Activated T-cell treated with anti-CD3 and anti-CD28 coated beads, Interleukin-2, amount 50 U/mL, for 72 hours (primary cell): ENCODE data around the gene RSPRY1. TPM values are rescaled to one million over a fixed set of nuclear protein-coding genes. Genes with fewer than 3 reads are reported as not detected.
"Not testable (repeated sequence)": the region's sequence is repeated elsewhere in the genome, so short reads cannot be mapped to it uniquely, and the experiment has no call there.

ENCODE experiments used
- ATAC-seq, 2 donors: fragments of 150-1000 bp; cut with Tn5 transposase; replicated peaks in 1 of 2; 2 replicates each; pipeline ENCODE4 v1.10.0; 2021; ENCODE audit warnings: moderate library complexity in 2 of 2, mild to moderate bottlenecking in 1 of 2
- DNase-seq, 2 donors: peaks; one replicate each; pipeline ENCODE4 v3.0.0; 2021 to 2022; ENCODE audit warnings: mixed read lengths in 1 of 2
- H3K27ac Mint-ChIP-seq: one replicate; pipeline ENCODE4 v1.8.0; 2022; ENCODE audit warnings: mild to moderate bottlenecking, moderate library complexity, mixed read lengths
- H3K27me3 Mint-ChIP-seq: one replicate; pipeline ENCODE4 v1.8.0; 2022; ENCODE audit warnings: low read depth, mixed read lengths
- H3K36me3 Mint-ChIP-seq, 2 donors: one replicate each; pipeline ENCODE4 v1.8.0; 2022; ENCODE audit warnings: mixed read lengths in 2 of 2, mild to moderate bottlenecking in 1 of 2; ENCODE audit not compliant: insufficient read depth in 2 of 2
- H3K4me1 Mint-ChIP-seq: one replicate; pipeline ENCODE4 v1.8.0; 2022; ENCODE audit warnings: low read depth, mixed read lengths
- H3K4me3 Mint-ChIP-seq, 2 donors: one replicate each; pipeline ENCODE4 v1.8.0; 2022; ENCODE audit warnings: mild to moderate bottlenecking in 2 of 2, mixed read lengths in 2 of 2, moderate library complexity in 2 of 2
- H3K9me3 Mint-ChIP-seq, 2 donors: one replicate each; pipeline ENCODE4 v1.8.0; 2022; ENCODE audit warnings: mixed read lengths in 2 of 2
- total RNA-seq, 2 donors: library from RNA; stranded (reverse); gene quantifications; one replicate each; pipeline ENCODE4 v1.2.3, GENCODE V29; 2022

RSPRY1 gene
- total RNA-seq, 2 donors from 2014 or later, result 33.9 to 39.8 TPM

DNA sequence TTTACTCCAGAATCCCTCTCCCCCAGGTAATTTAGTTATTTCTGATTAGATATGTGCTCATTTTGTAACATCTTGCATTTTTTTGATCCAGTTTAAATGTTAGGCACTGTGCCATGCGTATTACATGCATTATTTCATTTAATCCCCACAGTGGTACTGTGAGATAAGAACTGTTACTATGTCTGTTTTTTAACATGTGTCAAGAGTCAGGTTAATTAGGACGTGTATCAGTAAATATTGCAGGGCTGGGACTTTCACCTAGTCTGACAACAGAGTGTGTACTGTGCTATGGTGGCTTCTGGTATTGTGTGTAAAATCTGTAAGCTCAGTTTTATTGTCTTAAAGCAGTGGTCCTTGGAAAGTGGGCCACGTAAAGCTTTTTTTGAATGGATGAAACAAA lies 10.6 kb downstream of the RSPRY1 start:
- H3K4me3 Mint-ChIP-seq, result no peak overlapping the region
- H3K27me3 Mint-ChIP-seq, result no peaks in the 10 kb centered on the region
- no peaks in the 10 kb centered on the region for H3K36me3 Mint-ChIP-seq
- H3K9me3 Mint-ChIP-seq, result no peaks in the 10 kb centered on the region
- ATAC-seq, result no peak
- DNase-seq, result no peak
- peaks cover 29% of the 10 kb centered on the region for H3K4me1 Mint-ChIP-seq
- H3K27ac Mint-ChIP-seq, result no peak overlapping the region

- ATAC-seq, H3K27ac Mint-ChIP-seq, H3K27me3 Mint-ChIP-seq, H3K4me3 Mint-ChIP-seq, DNase-seq, H3K36me3 Mint-ChIP-seq, H3K4me1 Mint-ChIP-seq, H3K9me3 Mint-ChIP-seq: not testable (repeated sequence)
Measured at GRCh38 chr16:57200321-57200720, 14.2 kb downstream of the RSPRY1 start.

DNA sequence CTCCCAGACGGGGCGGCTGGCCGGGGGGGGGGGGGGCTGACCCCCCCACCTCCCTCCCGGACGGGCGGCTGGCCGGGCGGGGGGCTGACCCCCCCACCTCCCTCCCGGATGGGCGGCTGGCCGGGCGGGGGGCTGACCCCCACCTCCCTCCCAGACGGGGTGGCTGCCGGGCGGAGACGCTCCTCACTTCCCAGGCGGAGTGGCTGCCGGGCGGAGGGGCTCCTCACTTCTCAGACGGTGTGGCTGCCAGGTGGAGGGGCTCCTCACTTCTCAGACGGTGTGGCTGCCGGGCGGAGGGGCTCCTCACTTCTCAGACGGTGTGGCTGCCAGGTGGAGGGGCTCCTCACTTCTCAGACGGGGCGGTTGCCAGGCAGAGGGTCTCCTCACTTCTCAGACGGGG lies 14.8 kb downstream of the RSPRY1 start:
- H3K27me3 Mint-ChIP-seq, H3K27ac Mint-ChIP-seq, H3K4me3 Mint-ChIP-seq, H3K4me1 Mint-ChIP-seq, H3K9me3 Mint-ChIP-seq, DNase-seq, ATAC-seq, H3K36me3 Mint-ChIP-seq: not testable (repeated sequence)

GRCh38 chr16:57202095-57202886 lies 16.2 kb downstream of the RSPRY1 start:
- Mint-ChIP-seq H3K36me3 (peaks cover 0 to 6% of the 10 kb centered on the region in 2 donors), H3K9me3 (no peaks in the 10 kb centered on the region), H3K27me3 (no peaks in the 10 kb centered on the region), H3K4me1 (no peaks in the 10 kb centered on the region), H3K27ac (no peak overlapping the region), H3K4me3 (no peak overlapping the region)
- ATAC-seq (no peak), DNase-seq (no peak)

DNA sequence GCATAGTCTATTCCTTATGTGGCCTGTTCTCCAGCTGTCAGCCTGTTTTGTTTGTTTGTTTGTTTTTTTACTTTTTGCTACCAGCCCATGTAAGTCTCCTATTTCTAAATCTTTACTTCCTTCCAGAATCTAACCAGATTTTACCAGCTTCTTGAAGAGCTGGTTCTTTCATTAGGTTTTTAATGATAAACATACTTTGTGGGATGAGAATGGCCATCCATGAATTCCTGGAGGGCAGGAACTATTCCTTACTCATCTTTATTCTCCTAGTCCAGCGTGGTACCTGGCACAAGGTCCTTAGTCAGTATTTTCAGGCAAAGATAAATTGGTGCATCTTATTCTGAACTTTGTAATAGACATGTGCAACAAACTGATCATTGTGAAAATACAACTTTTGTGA lies 17.3 kb downstream of the RSPRY1 start:
- Mint-ChIP-seq H3K4me3 (no peak overlapping the region), H3K27me3 (no peaks in the 10 kb centered on the region), H3K4me1 (no peaks in the 10 kb centered on the region), H3K9me3 (no peaks in the 10 kb centered on the region), H3K27ac (no peak overlapping the region), H3K36me3 (peaks cover 4 to 6% of the 10 kb centered on the region in 2 donors)
- ATAC-seq (no peak), DNase-seq (no peak)

- Mint-ChIP-seq H3K36me3 (peaks cover 4 to 6% of the 10 kb centered on the region in 2 donors), H3K4me3 (no peak overlapping the region), H3K9me3 (no peaks in the 10 kb centered on the region), H3K27ac (no peak overlapping the region), H3K27me3 (no peaks in the 10 kb centered on the region), H3K4me1 (no peaks in the 10 kb centered on the region)
- ATAC-seq, result no peak
- DNase-seq, result no peak
Measured at GRCh38 chr16:57204675-57205074, 18.5 kb downstream of the RSPRY1 start.

- H3K4me3 Mint-ChIP-seq, result no peak overlapping the region
- no peaks in the 10 kb centered on the region for H3K27me3 Mint-ChIP-seq
- H3K36me3 Mint-ChIP-seq, result peaks cover 9 to 17% of the 10 kb centered on the region in 2 donors
- H3K27ac Mint-ChIP-seq, result no peak overlapping the region
- no peaks in the 10 kb centered on the region for H3K4me1 Mint-ChIP-seq
- ATAC-seq (no peak), DNase-seq (no peak)
- H3K9me3 Mint-ChIP-seq, result no peaks in the 10 kb centered on the region
Measured at GRCh38 chr16:57208926-57209325, 22.8 kb downstream of the RSPRY1 start.

GRCh38 chr16:57209780-57210179 lies 23.7 kb downstream of the RSPRY1 start:
- Mint-ChIP-seq H3K27me3 (no peaks in the 10 kb centered on the region), H3K27ac (no peak overlapping the region), H3K36me3 (peaks cover 13 to 23% of the 10 kb centered on the region in 2 donors), H3K9me3 (no peaks in the 10 kb centered on the region), H3K4me3 (no peak overlapping the region), H3K4me1 (no peaks in the 10 kb centered on the region)
- ATAC-seq (no peak), DNase-seq (no peak)

GRCh38 chr16:57213462-57213861 lies 27.3 kb downstream of the RSPRY1 start:
- H3K27me3 Mint-ChIP-seq, result no peaks in the 10 kb centered on the region
- peaks cover 31 to 50% of the 10 kb centered on the region in 2 donors for H3K36me3 Mint-ChIP-seq
- no peaks in the 10 kb centered on the region for H3K4me1 Mint-ChIP-seq
- DNase-seq, result no peak
- H3K27ac Mint-ChIP-seq, result no peak overlapping the region
- peaks cover 12 to 13% of the 10 kb centered on the region in 2 donors for H3K9me3 Mint-ChIP-seq
- no peak for ATAC-seq
- no peak overlapping the region for H3K4me3 Mint-ChIP-seq

GRCh38 chr16:57216968-57217367 lies 30.8 kb downstream of the RSPRY1 start:
- no peak for ATAC-seq
- H3K36me3 Mint-ChIP-seq, result peaks cover 36 to 67% of the 10 kb centered on the region in 2 donors
- H3K9me3 Mint-ChIP-seq, result peaks cover 13 to 19% of the 10 kb centered on the region in 2 donors
- no peak overlapping the region for H3K4me3 Mint-ChIP-seq
- no peaks in the 10 kb centered on the region for H3K27me3 Mint-ChIP-seq
- no peak for DNase-seq
- H3K27ac Mint-ChIP-seq, result no peak overlapping the region
- H3K4me1 Mint-ChIP-seq, result no peaks in the 10 kb centered on the region

DNA sequence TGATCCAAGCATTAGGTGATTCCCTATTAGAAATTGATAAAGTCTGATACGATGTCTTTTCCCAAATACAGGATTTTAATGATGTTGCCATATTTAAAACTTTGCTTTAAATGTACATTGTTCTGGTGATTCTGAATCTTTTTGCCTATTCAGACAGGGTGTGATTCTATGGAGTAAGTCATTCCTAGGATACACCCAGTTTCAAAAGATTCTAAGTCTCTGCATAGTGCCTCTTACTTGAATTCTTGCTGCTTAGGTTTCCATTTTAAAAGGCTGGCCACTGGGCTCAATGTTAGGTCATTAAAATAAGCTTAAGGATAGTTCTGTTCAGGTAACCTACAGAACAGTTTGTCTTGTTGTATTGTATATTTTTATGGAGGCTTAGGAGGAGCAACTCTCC lies 36.9 kb downstream of the RSPRY1 start:
- peaks cover 8 to 37% of the 10 kb centered on the region in 2 donors for H3K36me3 Mint-ChIP-seq
- no peak for ATAC-seq
- H3K27ac Mint-ChIP-seq, result no peak overlapping the region
- peaks cover 3 to 8% of the 10 kb centered on the region in 2 donors for H3K9me3 Mint-ChIP-seq
- no peak for DNase-seq
- H3K4me1 Mint-ChIP-seq, result no peaks in the 10 kb centered on the region
- H3K4me3 Mint-ChIP-seq, result no peak overlapping the region
- no peaks in the 10 kb centered on the region for H3K27me3 Mint-ChIP-seq

- no peak for DNase-seq
- H3K27me3 Mint-ChIP-seq, result no peaks in the 10 kb centered on the region
- peaks cover 0 to 25% of the 10 kb centered on the region in 2 donors for H3K36me3 Mint-ChIP-seq
- no peaks in the 10 kb centered on the region for H3K9me3 Mint-ChIP-seq
- no peak overlapping the region for H3K27ac Mint-ChIP-seq
- H3K4me1 Mint-ChIP-seq, result no peaks in the 10 kb centered on the region
- no peak for ATAC-seq
- H3K4me3 Mint-ChIP-seq, result no peak overlapping the region
Measured at GRCh38 chr16:57224651-57225335, 38.7 kb downstream of the RSPRY1 start.

GRCh38 chr16:57225978-57226377 lies 39.8 kb downstream of the RSPRY1 start:
- Mint-ChIP-seq H3K27me3 (no peaks in the 10 kb centered on the region), H3K27ac (no peak overlapping the region), H3K4me3 (no peak overlapping the region), H3K36me3 (peaks cover 0 to 24% of the 10 kb centered on the region in 2 donors), H3K9me3 (no peaks in the 10 kb centered on the region), H3K4me1 (no peaks in the 10 kb centered on the region)
- DNase-seq (no peak), ATAC-seq (no peak)
